ENCODE results near the gene PHF1. TPM values are rescaled to one million over a fixed set of nuclear protein-coding genes. Genes with fewer than 3 reads are reported as not detected.

The PHF1 gene
- total RNA-seq, 1 donor from 2014 or later: 13.4 TPM

DNA sequence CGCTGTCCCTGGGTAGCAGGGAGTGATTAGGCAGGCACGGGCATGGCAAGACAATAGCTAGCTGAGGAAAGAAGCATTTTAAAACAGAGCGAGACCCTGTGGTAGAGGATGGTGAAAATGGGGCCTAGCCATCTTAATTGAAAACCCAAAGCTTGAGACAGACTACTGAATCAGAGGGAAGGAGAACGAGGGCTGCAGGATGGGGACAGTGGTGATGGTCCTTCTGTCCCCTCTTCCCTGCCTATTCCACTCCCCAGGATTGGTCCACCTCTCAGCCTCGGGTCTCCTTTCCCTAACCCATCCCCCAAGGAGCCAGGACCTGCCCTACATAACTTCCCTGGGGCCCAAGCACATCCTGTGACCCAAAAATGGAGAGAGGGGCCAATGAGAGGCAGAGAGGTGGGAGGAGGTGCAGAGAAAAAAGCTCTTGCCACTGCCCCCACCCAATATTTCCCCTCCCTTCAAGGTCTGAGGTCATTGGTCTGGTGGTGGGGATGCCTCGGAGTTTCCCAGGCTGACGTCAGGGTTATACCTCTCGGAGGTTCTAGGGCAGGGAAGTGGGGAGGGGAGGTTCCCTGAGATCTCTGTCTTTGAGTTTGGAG lies 8.0 kb downstream of the PHF1 start:
- no peak for ATAC-seq

GRCh38 chr6:33419580-33420490 lies 9.0 kb downstream of the PHF1 start, which contains the start of gene SYNGAP1:
SYNGAP1 (plus strand) TSS chr6:33420065; CDS start chr6:33420265, 200 bp downstream.
- no peak for ATAC-seq

GRCh38 chr6:33420491-33421343 lies 9.9 kb downstream of the PHF1 start:
- ATAC-seq: no peak

DNA sequence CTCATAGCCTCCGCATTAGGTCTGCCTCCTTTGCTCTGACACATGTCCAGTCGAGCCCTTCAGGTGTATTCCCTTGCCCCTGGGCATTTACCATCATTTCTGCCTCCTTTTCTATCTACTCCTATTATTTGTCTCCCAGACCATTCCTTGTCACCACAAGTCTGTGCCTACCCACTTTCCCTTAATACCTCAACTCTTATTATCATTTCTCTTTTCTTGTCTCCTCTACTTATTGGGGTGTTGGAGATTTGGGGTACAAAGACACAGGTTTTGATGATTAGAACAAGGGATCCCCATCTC lies 10.5 kb downstream of the PHF1 start:
- no peak for ATAC-seq

DNA sequence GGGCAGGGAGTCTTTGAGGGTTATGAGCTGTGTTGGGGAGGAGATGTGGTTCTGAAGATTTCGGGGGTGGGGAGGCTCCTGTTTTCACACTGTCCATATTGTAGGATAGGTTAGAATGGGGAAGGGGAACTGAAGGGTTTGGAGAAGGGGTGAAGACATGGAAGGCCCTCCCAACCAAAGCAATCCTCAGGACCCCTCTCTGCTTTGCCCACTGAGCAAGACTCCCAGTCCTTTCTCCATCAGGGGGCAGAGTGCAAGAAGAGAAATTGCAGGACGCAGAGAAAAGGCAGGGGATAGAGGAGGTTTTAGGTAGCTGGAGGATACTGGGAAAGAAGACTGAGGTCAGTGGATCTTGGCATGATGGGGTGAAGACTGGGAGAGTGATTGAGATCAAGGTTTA lies 13.0 kb downstream of the PHF1 start:
- ATAC-seq: no peak

DNA sequence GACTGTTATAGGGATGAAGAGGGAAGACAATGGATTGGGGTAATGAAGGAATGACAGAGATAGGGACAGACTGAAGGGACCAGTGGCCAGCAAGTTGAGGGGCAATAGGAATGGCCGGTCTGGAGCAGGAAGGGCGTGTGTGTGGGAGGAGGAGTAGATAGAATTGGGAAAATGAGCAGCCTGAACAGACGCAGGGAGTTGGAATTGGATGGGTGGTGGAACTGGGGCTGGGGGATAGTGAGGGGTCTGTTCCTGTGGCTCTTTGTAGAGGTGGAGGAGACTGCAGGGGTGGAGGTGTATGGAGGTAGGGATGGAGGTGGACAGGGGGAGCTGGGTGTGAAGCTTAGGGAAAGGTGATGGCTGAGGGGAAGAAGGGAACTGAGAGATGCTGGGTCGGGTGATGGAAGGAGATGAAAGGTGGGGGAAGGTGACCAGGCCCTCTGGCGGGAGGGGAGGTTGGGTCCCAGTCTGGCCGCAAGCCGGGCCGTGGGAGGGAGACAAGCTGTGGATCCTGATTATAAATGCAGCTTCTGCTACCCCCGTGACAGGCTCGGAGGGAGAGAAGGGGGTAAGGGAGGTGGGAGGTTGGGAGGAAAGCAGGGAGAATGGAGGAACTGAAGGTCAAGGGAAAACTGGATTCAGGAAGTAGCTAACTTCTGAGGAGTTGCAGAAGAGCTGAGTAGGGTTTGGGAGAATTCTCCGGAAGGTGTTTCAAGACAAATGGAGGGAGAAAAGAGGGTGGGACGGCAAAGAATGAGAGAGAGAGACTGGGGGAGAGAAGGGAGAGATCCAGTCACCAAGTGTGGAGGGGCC lies 14.2 kb downstream of the PHF1 start:
- ATAC-seq: no peak

GRCh38 chr6:33425668-33426577 lies 15.1 kb downstream of the PHF1 start:
- ATAC-seq: peak; percentile 79

DNA sequence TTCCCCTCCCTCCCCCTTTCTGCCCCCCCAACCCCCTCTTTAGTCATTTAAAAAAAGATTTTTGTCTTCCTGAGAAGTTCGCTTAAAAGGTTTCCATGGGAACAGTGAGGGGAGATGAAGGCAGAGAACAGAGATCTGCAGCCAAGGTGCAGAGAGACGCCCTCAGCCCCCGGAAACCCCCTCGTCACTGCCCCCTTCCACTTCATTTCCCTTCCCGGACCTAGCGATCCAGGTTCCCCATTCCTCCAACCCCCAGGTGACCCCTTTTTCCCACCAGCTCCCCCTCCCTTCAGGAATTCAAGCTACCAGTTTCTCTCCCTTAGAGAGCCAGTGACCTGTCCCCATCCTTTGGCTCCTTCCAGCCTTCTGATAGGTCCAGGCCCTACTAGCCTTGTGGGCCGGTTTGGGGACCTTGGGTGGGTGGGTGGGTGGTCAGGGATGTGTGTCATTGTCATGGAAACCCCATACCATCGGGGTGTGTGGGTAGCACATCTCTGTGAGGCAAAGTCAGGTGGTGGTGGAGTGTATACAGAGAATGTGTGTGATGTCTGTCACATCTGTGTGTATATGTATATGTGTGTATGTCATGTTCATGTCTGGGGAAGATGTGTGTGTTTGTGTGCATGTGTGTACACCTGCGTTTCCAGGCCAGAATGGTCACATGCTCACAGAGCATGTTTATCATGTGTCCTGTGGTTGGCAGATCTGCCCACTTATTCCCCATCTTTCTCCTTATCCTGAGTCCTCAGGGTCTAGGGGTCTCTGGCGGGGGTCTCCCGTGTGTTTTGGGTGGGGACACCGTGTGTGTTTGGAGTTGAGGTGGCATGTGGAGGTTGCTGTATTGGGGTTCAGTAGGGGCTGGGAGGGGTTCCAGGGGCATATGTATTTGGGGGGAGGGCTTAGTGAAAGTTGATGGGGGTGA lies 16.0 kb downstream of the PHF1 start:
- ATAC-seq: no peak

GRCh38 chr6:33427585-33428223 lies 16.9 kb downstream of the PHF1 start:
- peak; percentile 2 for ATAC-seq

GRCh38 chr6:33428224-33428965 lies 17.6 kb downstream of the PHF1 start:
- peak; percentile 35 for ATAC-seq

- peak; percentile 1 for ATAC-seq
Observed at GRCh38 chr6:33428966-33429749, 18.3 kb downstream of the PHF1 start.

- no peak for ATAC-seq
Observed at GRCh38 chr6:33429750-33430052, 18.9 kb downstream of the PHF1 start.

- ATAC-seq: no peak
Observed at GRCh38 chr6:33430334-33430733, 19.5 kb downstream of the PHF1 start.

DNA sequence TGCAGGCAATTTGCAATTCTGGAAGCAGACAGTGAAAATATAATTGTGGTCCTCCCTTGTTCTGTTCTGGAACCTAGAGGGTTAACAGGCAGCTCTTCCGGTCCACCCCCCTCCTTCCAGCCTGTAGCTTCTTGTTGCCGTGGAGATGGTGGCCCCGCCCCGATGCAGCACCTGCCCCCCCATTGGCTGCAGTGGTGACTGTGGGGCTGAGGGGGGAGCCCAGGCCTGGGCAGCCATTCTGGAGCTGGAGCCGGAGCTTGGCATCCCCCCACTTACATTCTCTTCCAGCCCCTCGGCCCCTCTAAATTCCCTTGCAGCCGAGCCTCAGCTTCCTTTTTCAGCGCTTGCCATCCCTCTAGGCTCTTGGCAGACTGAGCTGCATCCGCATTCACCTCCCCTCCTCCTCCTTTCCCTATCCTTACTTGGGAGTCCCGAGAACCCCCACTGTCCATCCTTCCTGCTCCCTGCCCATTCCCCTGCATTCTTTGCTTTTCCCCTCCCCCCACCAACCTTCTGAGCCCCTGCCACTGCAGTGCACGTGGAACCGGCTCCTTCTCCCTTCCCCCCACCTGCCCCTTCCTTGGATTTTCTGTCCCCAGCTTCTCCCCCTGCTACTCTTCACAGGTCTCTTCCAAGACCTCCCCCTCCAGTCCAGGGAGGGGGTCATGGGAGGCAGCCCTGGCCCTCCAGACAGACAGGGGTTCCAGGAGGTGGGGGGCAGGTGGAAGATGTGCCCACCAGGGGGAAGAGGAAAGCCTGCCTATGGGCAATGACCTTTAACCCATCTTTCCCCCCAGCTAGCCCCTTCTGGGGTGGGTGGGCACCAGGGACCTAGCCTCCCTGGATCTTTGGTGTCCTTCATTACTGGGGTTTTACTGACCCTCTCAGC lies 20.4 kb downstream of the PHF1 start:
- no peak for ATAC-seq

- ATAC-seq: no peak
Observed at GRCh38 chr6:33431880-33432541, 21.2 kb downstream of the PHF1 start.

GRCh38 chr6:33432546-33432945 lies 21.7 kb downstream of the PHF1 start:
- no peak for ATAC-seq
